RPMI8226 (cell line): Measurements from ENCODE around the gene NFIX.

ENCODE experiments used
- DNase-seq: peaks from one replicate; pipeline ENCODE4 v3.0.0-alpha.2; 2015

The NFIX gene

DNA sequence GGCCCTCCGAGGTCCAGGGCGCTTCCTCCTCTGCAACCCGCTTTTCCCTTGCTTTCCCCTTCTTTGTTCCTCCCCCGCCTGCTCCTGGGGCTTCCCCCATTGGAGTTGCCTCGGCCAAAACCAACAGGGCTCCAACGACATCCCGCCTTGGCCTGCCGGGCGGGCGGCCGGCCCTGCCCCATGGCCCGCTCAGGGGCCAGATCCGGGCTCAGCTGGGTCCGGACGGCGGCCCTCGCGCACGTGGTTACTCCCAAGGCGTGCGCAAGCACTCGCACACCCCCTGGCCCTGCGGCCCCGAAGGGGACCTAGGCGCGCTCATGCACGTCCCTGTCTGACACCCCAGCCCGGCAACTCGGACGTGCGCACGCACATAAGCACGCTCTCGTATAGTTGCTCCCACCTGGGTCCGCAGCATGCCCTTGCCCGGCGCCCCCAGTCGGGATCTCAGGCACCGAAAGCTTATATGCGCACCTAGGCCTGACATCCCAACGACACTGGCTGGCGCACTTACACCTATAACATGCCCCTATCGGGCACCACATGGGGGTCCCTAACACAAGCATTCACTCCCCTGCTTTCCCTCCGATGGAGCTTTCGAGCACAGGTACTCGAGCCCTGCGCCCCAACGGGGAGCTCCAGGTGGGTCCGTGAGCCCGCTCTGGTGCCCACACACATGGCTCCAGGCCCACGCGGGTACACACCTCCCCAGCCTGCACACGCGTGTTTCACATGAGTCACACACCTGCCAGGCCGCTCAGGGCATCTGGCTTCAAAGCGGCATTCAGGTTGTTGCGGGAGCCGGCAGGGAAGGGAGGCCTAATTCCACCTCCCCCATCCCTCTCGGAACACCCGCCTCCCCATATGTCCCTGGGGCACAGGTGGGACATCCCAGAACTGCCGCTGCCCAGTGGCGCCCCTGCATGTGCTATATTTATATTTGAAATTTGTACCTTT is 15.0 kb downstream of the NFIX start:
- no peak for DNase-seq

DNA sequence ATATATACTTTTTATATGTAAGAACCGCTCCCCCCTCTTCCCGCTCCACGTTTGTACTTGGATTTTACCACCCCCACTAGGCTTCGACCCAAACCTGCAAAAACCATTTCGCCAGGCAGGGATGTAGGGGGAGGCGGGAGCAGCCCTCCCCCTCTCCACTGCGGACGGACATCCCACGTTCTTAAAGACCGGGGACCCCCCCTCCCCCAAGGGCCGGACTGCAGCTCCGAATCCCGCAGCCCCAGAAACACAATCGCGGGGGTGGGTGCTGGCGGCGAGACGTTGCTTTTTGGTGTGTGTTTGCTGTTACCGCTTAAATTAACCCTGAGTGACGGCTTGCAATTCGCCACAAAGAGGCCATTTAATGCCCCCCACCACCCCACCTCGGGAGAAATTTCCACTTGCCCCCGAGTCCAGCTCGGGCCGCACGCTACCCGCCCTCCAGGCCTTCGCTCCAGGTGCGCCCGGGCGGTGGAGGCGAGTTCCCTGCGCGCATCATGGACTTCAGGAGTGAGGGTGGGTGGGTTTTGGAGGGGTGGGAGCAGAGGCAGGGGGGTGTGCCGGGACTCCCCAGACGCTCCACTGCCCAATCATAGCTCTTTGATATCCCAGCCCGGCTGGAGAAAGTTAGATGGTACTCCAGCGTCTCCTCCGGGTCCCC is 15.8 kb downstream of the NFIX start:
- DNase-seq, result no peak

- DNase-seq, result no peak
These were observed 16.5 kb downstream of the NFIX start for GRCh38 chr19:13011653-13012389.

DNA sequence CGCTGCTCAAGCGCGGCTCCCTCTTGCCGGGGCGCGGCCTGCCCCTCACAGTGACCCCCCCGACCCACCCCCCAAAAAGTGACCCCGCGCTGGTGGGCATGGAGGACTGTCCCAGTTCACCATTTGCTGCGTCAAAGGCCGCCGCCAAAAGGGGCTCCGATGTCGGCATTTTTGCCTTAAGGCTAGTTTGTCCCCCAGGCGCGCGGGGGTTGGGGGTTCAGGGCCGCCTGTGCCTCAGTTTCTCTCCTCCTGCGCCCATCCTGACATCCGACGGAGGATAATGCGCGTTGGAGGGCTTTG is 17.1 kb downstream of the NFIX start:
- DNase-seq, result no peak

DNA sequence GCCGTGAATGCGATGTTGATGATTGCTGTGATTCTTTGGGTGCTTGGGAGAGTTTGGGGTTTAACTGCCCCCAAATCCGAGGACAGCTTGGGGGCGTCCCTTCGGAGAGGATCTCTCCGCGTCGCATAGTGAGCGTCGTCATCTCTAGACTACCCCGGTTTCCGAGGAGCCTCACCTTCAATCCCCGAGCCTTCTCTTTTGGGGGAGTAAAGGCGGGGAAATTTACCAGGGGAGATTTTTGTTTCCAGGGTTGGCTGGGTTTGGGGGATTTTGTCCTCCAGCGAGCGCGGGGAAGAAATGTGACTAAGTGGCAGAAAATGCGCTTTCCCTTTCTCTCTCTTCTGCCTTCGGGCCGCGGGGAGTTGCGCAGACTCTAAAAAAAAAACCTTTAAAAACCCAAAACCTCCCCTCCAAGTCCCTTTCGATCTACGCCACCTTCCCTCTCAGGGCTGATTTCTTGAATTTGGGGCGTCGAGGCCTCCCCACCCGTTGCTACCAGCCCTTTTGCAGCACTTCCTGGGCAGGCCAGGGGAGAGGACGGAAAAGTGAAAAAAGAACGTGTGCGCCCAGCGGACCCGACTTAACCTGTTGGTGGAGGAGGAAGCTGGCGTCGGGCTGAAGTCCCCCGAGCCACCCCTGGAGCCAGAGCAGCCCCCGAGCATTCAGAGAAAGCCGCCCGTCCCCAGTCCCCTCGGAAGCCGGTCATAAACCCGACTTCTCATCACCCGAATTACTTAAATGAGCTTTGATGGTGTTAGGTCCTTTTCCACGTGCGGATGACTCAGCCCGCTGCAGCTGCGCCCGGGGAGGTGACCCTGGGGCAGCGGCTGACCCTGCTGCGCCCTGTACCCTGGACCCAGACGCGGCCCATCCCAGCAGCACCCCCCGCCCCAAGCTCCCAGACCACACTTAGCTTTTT is 17.7 kb downstream of the NFIX start:
- peak; percentile 61 for DNase-seq

DNA sequence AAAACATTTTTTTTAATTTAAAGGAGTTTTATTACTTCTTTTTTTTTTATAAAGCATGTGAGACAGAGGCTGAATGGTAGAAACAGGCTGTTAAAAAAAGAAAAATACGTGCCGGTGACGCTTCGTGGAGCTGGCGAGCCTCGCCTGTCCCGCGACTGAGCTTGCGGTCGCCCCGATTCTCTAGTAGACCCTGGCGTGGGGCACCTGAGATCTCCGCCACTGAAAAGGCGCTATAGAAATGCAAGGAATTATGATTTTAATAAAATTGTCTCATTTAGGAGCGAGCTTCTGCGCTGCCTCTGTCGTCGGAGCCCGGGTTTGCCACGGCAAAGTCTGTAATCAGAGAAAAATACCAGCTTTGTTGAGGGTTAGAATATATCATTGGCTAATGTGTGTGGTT is 18.4 kb downstream of the NFIX start:
- DNase-seq, result no peak

- DNase-seq, result no peak
These were observed 19.0 kb downstream of the NFIX start for GRCh38 chr19:13014101-13014920.

GRCh38 chr19:13014921-13015280 is 19.6 kb downstream of the NFIX start:
- DNase-seq, result no peak

DNA sequence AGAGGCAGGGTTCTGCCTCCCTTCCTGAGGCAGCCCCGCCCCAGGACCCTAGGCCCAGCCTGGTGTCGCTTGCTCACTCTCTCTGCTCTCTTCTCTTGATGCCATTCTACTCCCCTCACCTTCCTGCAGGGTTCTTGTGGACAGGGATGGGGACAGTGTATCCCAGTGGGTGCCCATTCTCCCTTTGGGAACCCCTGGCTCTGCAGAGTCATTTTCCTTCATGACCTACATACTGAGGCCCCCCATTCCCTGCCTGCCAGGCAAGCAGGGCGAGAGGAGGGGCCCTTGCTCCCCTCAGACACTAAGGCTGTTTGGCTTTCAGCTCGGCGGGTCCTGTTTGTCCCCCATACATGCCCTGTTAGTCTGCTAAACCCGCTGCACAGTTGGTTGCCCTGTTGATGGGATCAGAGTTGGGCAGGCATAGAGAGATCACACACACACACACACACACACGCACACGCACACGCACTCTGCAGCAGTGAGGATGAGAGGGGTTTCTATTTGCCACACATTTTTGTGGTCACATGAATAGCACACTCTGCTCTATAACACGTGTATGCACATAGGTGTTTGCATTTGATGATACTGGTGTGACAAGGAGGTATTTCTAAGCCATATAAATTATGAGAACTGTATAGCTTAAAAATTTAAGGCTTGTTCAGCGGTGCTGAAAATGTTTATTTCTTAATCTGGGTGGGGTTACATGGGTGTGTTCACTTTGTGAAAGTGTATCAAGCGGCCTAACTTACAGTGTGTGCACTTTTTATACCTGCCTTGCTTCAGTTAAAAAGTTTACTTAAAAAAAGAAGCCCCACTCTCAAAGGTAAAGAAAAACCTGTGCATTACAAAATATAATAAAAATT is 20.3 kb downstream of the NFIX start:
- no peak for DNase-seq

DNA sequence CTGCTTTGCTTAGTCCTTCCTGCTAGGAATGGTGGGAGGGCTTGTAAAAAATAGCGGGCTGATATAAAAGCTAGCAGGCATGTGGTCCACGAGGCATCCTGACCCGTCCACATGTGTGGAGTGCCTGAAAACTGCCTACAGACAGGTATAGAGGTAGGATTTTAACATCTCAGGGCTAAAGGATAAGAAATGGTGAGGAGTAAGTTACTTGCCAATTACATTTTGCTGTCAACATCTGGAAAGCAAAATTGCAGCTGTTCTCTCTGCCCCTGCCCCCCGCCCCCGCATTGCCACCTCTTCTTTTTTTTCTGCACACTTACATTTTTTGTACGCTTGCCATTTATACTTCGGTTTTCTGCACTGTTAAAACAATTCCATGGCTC is 21.0 kb downstream of the NFIX start:
- no peak for DNase-seq

DNA sequence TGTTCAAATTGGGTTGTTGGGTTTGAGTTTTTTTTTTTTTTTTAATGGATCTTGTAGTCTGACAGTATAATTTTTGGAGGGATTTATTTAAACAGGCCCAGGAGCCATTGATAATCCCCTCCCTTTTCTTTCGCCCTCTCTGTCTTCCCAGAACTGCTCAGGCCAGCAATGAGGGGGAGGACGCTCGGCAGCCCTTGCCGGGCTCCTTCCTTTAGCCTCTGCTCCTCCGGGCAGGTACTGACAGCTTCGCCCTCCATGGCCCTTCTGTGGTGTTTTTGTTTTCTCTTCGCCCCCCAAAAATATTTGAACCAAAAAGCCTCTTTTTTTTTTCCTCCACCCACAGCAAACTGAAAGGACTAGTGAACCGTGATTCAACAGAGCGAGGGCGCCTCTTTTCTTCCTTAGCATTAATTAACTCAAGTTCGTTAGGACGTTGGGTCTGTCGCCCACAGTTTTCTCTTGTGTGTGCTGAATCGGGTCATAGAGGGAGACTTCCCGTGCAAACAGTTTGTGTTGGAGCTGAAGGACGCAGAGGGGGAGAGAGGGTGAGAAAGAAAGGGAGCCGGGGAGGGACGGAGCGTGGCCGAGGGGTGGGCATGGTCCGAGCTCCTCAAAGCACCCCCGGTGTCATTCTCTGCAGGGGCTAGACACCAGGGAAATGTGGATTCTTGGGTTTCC is 21.5 kb downstream of the NFIX start:
- DNase-seq, result no peak

- DNase-seq, result no peak
These were observed 22.2 kb downstream of the NFIX start for GRCh38 chr19:13017306-13018034.

DNA sequence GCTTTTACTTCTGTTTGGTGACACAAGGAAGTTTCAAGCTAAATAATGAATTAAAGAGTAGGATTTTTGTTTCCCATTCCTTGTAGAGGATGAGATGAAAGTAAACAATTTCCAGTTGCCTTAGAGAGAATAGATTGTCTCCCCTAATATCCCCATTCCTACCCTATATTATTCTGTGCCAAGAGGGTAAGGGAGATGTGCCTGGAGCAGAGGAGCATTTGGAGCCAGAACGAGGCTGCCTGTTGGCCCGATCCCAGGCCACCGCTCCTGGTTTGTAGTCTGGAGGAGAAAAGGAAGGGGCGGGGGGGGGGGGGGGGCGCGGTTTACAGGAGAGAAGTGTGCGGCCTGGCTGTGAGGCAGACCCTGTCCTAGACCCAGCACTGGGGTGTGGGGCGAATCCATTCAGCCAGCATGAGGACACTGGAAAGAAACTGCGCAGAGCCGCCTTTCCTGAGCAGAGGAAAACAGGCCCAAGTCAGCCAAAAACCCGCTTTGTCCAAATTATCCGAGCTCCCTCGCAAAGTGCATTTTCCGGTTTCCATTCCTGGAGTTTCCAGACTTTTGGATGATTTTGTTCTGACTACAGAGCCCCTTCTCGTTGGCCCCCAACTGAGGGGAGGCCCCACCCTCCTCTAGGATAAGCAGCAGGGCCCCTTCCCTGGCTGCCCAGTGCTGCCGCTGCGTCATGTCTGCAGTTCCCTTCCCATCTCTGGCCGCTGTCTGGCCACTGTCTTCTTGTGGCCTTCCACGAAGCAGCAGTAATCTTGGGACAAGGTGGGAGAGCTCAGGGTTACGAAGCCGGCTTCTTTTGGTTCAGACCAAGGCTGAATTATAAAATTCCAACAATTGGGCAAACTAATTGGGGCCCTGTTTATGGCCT is 23.0 kb downstream of the NFIX start:
- DNase-seq, result no peak

DNA sequence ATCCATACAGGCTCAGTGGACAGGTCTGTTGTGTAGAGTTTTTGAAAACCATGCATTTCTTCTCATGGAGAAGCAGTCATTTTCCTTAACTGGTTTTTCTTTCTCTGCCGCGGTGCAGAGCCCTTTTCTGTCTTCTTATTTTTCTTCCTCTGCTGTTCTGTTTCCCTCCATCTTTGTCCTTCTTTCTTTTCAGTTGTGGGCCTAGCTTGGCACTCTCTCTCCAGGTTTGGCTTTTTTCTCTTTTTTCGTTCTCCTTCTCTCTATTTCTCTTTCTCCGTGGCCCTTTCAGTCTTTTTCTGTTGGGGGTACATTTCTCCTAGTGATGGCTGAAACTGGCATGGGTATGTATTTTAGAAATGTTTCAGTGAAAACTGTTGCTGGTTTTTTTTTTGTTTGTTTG is 24.1 kb downstream of the NFIX start:
- no peak for DNase-seq

- no peak for DNase-seq
These were observed 24.7 kb downstream of the NFIX start for GRCh38 chr19:13020002-13020414.

DNA sequence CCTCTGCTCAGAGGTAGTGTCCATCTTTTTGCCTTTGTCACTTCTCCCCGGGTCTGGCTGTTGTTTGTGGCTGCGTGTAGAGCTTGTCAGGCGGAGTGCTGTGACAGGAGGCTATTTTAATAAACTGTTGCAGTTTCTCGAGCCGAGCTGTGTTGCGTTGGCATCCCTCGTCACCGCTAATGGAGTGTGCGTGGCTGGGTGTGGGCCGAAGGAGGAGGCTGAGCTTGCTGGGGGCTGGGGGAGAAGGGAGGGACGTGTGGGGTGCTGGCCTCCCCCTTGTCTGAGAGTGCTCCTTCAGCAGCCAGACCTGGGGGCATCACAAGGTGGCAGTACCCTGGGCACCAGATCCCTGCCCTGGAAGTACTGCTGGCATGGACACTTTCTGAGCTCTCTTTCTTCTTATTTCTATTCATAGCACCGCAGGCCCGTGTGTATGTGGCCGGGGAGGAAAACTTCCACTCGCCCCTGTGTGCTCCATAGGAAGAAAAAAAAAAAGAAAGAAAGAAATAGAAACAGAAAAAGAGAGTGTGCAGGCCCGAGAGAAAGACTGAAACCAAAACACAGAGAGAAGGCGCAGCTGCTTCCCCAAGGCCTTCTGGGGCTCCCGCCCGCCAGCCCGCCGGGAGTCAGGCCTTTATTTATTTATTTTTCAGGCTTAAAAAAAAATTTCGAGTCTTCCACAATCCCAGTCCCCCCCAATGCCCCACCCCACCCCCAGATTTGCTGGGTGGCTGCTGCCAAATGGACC is 27.0 kb downstream of the NFIX start:
- DNase-seq, result peak; percentile 77

DNA sequence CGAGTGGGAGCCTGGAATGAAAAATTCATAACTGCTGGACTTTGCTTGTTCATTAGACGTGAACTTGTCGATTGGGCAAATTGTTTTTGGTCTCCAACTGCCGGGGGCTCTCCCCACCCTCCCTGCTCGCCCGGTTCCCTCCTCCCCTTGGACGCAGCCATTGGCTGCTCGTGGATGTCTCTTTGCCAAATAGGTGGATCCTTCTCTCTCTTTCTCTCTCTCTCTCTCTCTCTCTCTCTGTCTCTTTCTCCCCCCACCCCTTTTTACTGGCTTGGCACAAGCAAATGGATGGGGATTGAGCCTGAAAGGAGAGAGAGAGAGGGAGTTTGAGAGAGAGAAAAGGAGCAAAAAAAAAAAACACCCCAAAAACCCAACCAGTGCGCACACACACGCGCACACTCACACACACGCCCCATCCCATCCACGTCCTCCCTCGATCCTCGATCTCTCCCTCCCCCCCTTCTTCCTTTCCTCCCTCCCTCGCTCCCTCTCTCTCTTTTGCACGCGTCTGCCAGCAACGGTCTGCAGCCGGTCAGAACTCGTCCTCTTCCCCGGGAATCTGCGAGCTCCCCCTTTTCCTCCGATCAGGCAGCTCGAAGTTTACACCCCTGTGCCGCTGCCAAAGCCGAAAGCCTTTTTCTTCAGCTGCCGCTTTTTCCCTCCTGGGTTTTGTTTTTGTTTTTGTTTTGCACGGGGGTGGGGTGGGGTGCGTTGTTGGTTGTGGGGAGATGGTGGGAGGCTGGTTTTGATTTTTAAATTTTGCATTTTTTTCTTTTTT is 27.8 kb downstream of the NFIX start:
- peak; percentile 93 for DNase-seq
